CD14-positive monocyte (primary cell): ENCODE data around the gene IL1RAPL1. TPM values are rescaled to one million over a fixed set of nuclear protein-coding genes. Genes with fewer than 3 reads are reported as not detected.

ENCODE experiments used
- DNase-seq, 3 donors: peaks; one replicate each; pipeline ENCODE4 v3.0.0-alpha.2; 2011 to 2022
- H2AFZ ChIP-seq: 2 replicates; pipeline ENCODE4 v1.6.0; 2012; ENCODE audit warnings: mild to moderate bottlenecking, low read depth, low read length, inconsistent platforms; ENCODE audit not compliant: insufficient read depth, poor library complexity, severe bottlenecking
- H3K27ac ChIP-seq, 2 donors: 1 replicate in 1 of 2; 2 replicates in 1 of 2; pipeline ENCODE4 v1.5.1; 2012 to 2013; ENCODE audit warnings: low read length in 2 of 2, control low read depth in 1 of 2, inconsistent platforms in 1 of 2, low read depth in 1 of 2, mild to moderate bottlenecking in 1 of 2
- H3K27me3 ChIP-seq, 2 donors: one replicate each; pipeline versions ENCODE4 v1.6.0 to v1.6.1; 2011 to 2013; ENCODE audit warnings: low read length in 2 of 2; ENCODE audit not compliant: control insufficient read depth in 2 of 2, insufficient read depth in 2 of 2
- H3K36me3 ChIP-seq, 2 donors: replicated peaks in 1 of 2; 1 replicate in 1 of 2; 2 replicates in 1 of 2; pipeline versions ENCODE4 v1.5.1 to v1.6.1; 2012 to 2013; ENCODE audit warnings: low read length in 2 of 2, control low read depth in 1 of 2, inconsistent platforms in 1 of 2, mild to moderate bottlenecking in 1 of 2; ENCODE audit not compliant: insufficient read depth in 2 of 2, control insufficient read depth in 1 of 2
- H3K4me1 ChIP-seq, 2 donors: 1 replicate in 1 of 2; 2 replicates in 1 of 2; pipeline versions ENCODE4 v1.5.1 to v1.6.1; 2012 to 2013; ENCODE audit warnings: low read length in 2 of 2, control low read depth in 1 of 2, inconsistent platforms in 1 of 2, mild to moderate bottlenecking in 1 of 2, moderate library complexity in 1 of 2; ENCODE audit not compliant: insufficient read depth in 2 of 2, control insufficient read depth in 1 of 2
- H3K4me2 ChIP-seq: replicated peaks from 2 replicates; pipeline ENCODE3; 2012; ENCODE audit warnings: low read length, moderate library complexity, mild to moderate bottlenecking; ENCODE audit not compliant: poor library complexity, severe bottlenecking; ENCODE audit errors: extremely low read depth
- H3K4me3 ChIP-seq, 3 experiments: fragments of 200-600 bp in 1 of 3; sonication (generic) in 1 of 3; replicated peaks in 1 of 3; 1 replicate in 2 of 3; 2 replicates in 1 of 3; pipeline ENCODE4 v1.5.1; 2011 to 2013; ENCODE audit warnings: low read length in 3 of 3, mild to moderate bottlenecking in 3 of 3, control low read depth in 2 of 3, low read depth in 2 of 3, inconsistent platforms in 1 of 3, moderate library complexity in 1 of 3
- H3K79me2 ChIP-seq: 2 replicates; pipeline ENCODE4 v1.6.0; 2012; ENCODE audit warnings: mild to moderate bottlenecking, control low read depth, inconsistent platforms, low read length, moderate library complexity; ENCODE audit not compliant: insufficient read depth
- H3K9ac ChIP-seq: 2 replicates; pipeline ENCODE4 v1.6.0; 2017; ENCODE audit warnings: low read length, mild to moderate bottlenecking; ENCODE audit not compliant: insufficient read depth, poor library complexity, severe bottlenecking
- H3K9me3 ChIP-seq, 2 donors: replicated peaks in 1 of 2; 1 replicate in 1 of 2; 2 replicates in 1 of 2; pipeline versions ENCODE4 v1.5.1 to v1.6.1; 2012 to 2013; ENCODE audit warnings: low read length in 2 of 2, control low read depth in 1 of 2; ENCODE audit not compliant: control insufficient read depth in 1 of 2, insufficient read depth in 1 of 2
- H4K20me1 ChIP-seq: 2 replicates; pipeline ENCODE4 v1.6.0; 2012; ENCODE audit warnings: mild to moderate bottlenecking, low read length, control low read depth, moderate library complexity; ENCODE audit not compliant: insufficient read depth
- H3K27ac Mint-ChIP-seq, 7 donors: one replicate each; pipeline ENCODE4 v1.8.0; 2020; ENCODE audit warnings: mild to moderate bottlenecking in 7 of 7, mixed read lengths in 7 of 7, moderate library complexity in 6 of 7, inconsistent platforms in 2 of 7
- H3K27me3 Mint-ChIP-seq, 3 donors: one replicate each; pipeline ENCODE4 v1.8.0; 2021 to 2022; ENCODE audit warnings: low read depth in 3 of 3, mild to moderate bottlenecking in 3 of 3, mixed read lengths in 3 of 3, moderate library complexity in 3 of 3, inconsistent platforms in 1 of 3
- H3K36me3 Mint-ChIP-seq, 2 donors: one replicate each; pipeline ENCODE4 v1.8.0; 2020; ENCODE audit warnings: mixed read lengths in 2 of 2, inconsistent platforms in 1 of 2, mild to moderate bottlenecking in 1 of 2
- H3K4me1 Mint-ChIP-seq: one replicate; pipeline ENCODE4 v1.8.0; 2020; ENCODE audit warnings: mild to moderate bottlenecking, mixed read lengths
- H3K4me3 Mint-ChIP-seq, 2 donors: one replicate each; pipeline ENCODE4 v1.8.0; 2020; ENCODE audit warnings: mild to moderate bottlenecking in 2 of 2, mixed read lengths in 2 of 2, moderate library complexity in 1 of 2
- H3K9me3 Mint-ChIP-seq, 7 donors: one replicate each; pipeline ENCODE4 v1.8.0; 2020 to 2022; ENCODE audit warnings: mixed read lengths in 7 of 7, mild to moderate bottlenecking in 6 of 7, moderate library complexity in 6 of 7, inconsistent platforms in 2 of 7
- CTCF ChIP-seq: fragments of 200-600 bp; IDR thresholded peaks from one replicate; pipeline ENCODE4 v1.8.0; 2022; ENCODE audit warnings: antibody characterized with exemption, mild to moderate bottlenecking
- WGBS: methylation state at CpG from one replicate; pipeline ENCODE4 v1.1.5; 2013; ENCODE audit warnings: missing lambda C conversion rate; ENCODE audit not compliant: insufficient coverage; 5-methylcytosine and 5-hydroxymethylcytosine counted together
- intact Hi-C, 2 donors: fragments of 100-400 bp; cut with micrococcal nuclease; formaldehyde crosslinking; loops; one replicate each; pipeline versions ENCODE4 v1.15.0 to v1.15.1; 2023
- polyA plus RNA-seq, 3 donors: library from polyadenylated mRNA; depleted of rRNA in 1 of 3; unstranded in 2 of 3; stranded (reverse) in 1 of 3; fragments of 300-500 nt in 2 of 3; fragments of >200 nt in 1 of 3; fragmentation: Illumina TruSeq in 2 of 3; gene quantifications; 1 replicate in 2 of 3; 2 replicates in 1 of 3; pipeline ENCODE4 v1.2.3, GENCODE V29; 2012 to 2021

Gene IL1RAPL1
- polyA plus RNA-seq, 3 donors, result not detected

GRCh38 chrX:29824176-29824906, 1237.1 kb downstream of the IL1RAPL1 start:
- Histone ChIP-seq H2AFZ (no peak overlapping the region), H3K4me1 (no peaks in the 10 kb centered on the region), H3K27me3 (no peaks in the 10 kb centered on the region), H3K9me3 (no peaks in the 10 kb centered on the region), H3K4me3 (no peak overlapping the region), H3K27ac (no peak overlapping the region), H3K79me2 (no peaks in the 10 kb centered on the region), H3K4me2 (no peak overlapping the region), H3K36me3 (no peaks in the 10 kb centered on the region), H4K20me1 (no peaks in the 10 kb centered on the region), H3K9ac (no peak overlapping the region)
- peaks cover 0 to 3% (median 0%) of the 10 kb centered on the region in 7 donors for H3K9me3 Mint-ChIP-seq
- no peak for TF ChIP-seq CTCF
- no peaks in the 10 kb centered on the region for H3K36me3 Mint-ChIP-seq
- no peak overlapping the region for H3K4me3 Mint-ChIP-seq
- 50% methylated on average over 1 of the region's 6 CpGs for WGBS
- no peaks in the 10 kb centered on the region for H3K27me3 Mint-ChIP-seq
- intact Hi-C loops, result no loop called here
- no peak overlapping the region for H3K27ac Mint-ChIP-seq
- no peak for DNase-seq
- H3K4me1 Mint-ChIP-seq, result no peaks in the 10 kb centered on the region

GRCh38 chrX:29826742-29827141, 1239.5 kb downstream of the IL1RAPL1 start:
- Histone ChIP-seq H2AFZ (no peak overlapping the region), H3K4me2 (no peak overlapping the region), H3K36me3 (no peaks in the 10 kb centered on the region), H3K9ac (no peak overlapping the region), H4K20me1 (no peaks in the 10 kb centered on the region), H3K9me3 (no peaks in the 10 kb centered on the region), H3K4me3 (no peak overlapping the region), H3K27me3 (no peaks in the 10 kb centered on the region), H3K27ac (no peak overlapping the region), H3K79me2 (no peaks in the 10 kb centered on the region), H3K4me1 (no peaks in the 10 kb centered on the region)
- Mint-ChIP-seq H3K36me3 (no peaks in the 10 kb centered on the region), H3K27me3 (no peaks in the 10 kb centered on the region), H3K4me3 (no peak overlapping the region), H3K9me3 (peaks cover 0 to 3% (median 0%) of the 10 kb centered on the region in 7 donors), H3K4me1 (no peaks in the 10 kb centered on the region), H3K27ac (no peak overlapping the region)
- DNase-seq, result no peak
- no CpG with 5 or more reads among the region's 5 CpGs for WGBS
- no peak for TF ChIP-seq CTCF
- intact Hi-C loops, result no loop called here
